HCT116 (cell line): ENCODE data around the gene SNX20.

Source experiments
- EGR1 ChIP-seq: IDR thresholded peaks from 2 replicates; pipeline ENCODE4 v1.6.1; 2012; ENCODE audit warnings: low read depth
- EZH2 ChIP-seq: fragments of 200-600 bp; sonication (generic); IDR thresholded peaks from 2 replicates; pipeline ENCODE4 v1.6.1; 2017; ENCODE audit warnings: antibody characterized with exemption, mixed run types
- EZH2phosphoT487 ChIP-seq: fragments of 200-600 bp; IDR thresholded peaks from 2 replicates; pipeline ENCODE4 v1.6.1; 2018; ENCODE audit warnings: antibody characterized with exemption, borderline replicate concordance
- JUND ChIP-seq: IDR thresholded peaks from 2 replicates; pipeline ENCODE4 v1.6.1; 2012
- MAX ChIP-seq: IDR thresholded peaks from 2 replicates; pipeline ENCODE4 v1.6.1; 2012
- POLR2A ChIP-seq: IDR thresholded peaks from 2 replicates; pipeline ENCODE4 v1.7.0; 2011; ENCODE audit warnings: borderline replicate concordance; ENCODE audit not compliant: insufficient read depth, insufficient read length; ENCODE audit errors: extremely low read depth
- POLR2AphosphoS5 ChIP-seq: IDR thresholded peaks from 2 replicates; pipeline ENCODE4 v1.6.1; 2011; ENCODE audit warnings: mild to moderate bottlenecking, low read depth, low read length, moderate library complexity
- RAD21 ChIP-seq: IDR thresholded peaks from 2 replicates; pipeline ENCODE4 v1.6.1; 2012; ENCODE audit warnings: low read depth, mild to moderate bottlenecking
- SIN3A ChIP-seq: IDR thresholded peaks from 2 replicates; pipeline ENCODE4 v1.6.1; 2012; ENCODE audit warnings: low read depth
- TCF7L2 ChIP-seq: IDR thresholded peaks from 2 replicates; pipeline ENCODE4 v1.7.0; 2011; ENCODE audit warnings: borderline replicate concordance, inconsistent platforms; ENCODE audit not compliant: insufficient read depth, insufficient read length; ENCODE audit errors: extremely low read depth
- YY1 ChIP-seq: IDR thresholded peaks from 2 replicates; pipeline ENCODE4 v1.6.1; 2011; ENCODE audit warnings: low read length, low read depth, moderate library complexity, mild to moderate bottlenecking; ENCODE audit not compliant: insufficient replicate concordance; ENCODE audit errors: extremely low read depth
- TF ChIP-seq, protein P1 (sequence below), 3 experiments: fragments of 200-600 bp in 1 of 3; sonication (generic) in 1 of 3; IDR thresholded peaks in 2 of 3; conservative IDR thresholded peaks in 1 of 3; 2 replicates each; pipeline ENCODE4 v1.5.1; 2012 to 2017; ENCODE audit warnings: low read depth in 2 of 3, low read length in 2 of 3, antibody characterized with exemption in 1 of 3, borderline replicate concordance in 1 of 3, control low read depth in 1 of 3, mild to moderate bottlenecking in 1 of 3, mixed read lengths in 1 of 3, mixed run types in 1 of 3, moderate library complexity in 1 of 3; ENCODE audit not compliant: insufficient read depth in 1 of 3
- TF ChIP-seq, protein P2 (sequence below): IDR thresholded peaks from 2 replicates; pipeline ENCODE4 v1.6.1; 2011; ENCODE audit warnings: mild to moderate bottlenecking, low read length, moderate library complexity; ENCODE audit not compliant: insufficient replicate concordance; ENCODE audit errors: extremely low read depth
- TF ChIP-seq, protein P3 (sequence below): IDR thresholded peaks from 2 replicates; pipeline ENCODE4 v1.6.1; 2012

- no peak for TF ChIP-seq POLR2A
- TF ChIP-seq JUND, result no peak
- TF ChIP-seq, protein P1, sequence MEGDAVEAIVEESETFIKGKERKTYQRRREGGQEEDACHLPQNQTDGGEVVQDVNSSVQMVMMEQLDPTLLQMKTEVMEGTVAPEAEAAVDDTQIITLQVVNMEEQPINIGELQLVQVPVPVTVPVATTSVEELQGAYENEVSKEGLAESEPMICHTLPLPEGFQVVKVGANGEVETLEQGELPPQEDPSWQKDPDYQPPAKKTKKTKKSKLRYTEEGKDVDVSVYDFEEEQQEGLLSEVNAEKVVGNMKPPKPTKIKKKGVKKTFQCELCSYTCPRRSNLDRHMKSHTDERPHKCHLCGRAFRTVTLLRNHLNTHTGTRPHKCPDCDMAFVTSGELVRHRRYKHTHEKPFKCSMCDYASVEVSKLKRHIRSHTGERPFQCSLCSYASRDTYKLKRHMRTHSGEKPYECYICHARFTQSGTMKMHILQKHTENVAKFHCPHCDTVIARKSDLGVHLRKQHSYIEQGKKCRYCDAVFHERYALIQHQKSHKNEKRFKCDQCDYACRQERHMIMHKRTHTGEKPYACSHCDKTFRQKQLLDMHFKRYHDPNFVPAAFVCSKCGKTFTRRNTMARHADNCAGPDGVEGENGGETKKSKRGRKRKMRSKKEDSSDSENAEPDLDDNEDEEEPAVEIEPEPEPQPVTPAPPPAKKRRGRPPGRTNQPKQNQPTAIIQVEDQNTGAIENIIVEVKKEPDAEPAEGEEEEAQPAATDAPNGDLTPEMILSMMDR (IDR thresholded peaks at IDR 0.05 in 2 of 3, conservative IDR thresholded peaks at IDR 0.05 in 1 of 3; ENCODE audit: borderline replicate concordance in 1 of 3, insufficient read depth in 1 of 3, low read depth in 2 of 3, low read length in 2 of 3), result no peak
- TF ChIP-seq POLR2AphosphoS5, result no peak
- no peak for TF ChIP-seq SIN3A
- TF ChIP-seq, protein P2, sequence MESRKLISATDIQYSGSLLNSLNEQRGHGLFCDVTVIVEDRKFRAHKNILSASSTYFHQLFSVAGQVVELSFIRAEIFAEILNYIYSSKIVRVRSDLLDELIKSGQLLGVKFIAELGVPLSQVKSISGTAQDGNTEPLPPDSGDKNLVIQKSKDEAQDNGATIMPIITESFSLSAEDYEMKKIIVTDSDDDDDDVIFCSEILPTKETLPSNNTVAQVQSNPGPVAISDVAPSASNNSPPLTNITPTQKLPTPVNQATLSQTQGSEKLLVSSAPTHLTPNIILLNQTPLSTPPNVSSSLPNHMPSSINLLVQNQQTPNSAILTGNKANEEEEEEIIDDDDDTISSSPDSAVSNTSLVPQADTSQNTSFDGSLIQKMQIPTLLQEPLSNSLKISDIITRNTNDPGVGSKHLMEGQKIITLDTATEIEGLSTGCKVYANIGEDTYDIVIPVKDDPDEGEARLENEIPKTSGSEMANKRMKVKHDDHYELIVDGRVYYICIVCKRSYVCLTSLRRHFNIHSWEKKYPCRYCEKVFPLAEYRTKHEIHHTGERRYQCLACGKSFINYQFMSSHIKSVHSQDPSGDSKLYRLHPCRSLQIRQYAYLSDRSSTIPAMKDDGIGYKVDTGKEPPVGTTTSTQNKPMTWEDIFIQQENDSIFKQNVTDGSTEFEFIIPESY, result no peak
- TF ChIP-seq YY1, result no peak
- TF ChIP-seq, protein P3, sequence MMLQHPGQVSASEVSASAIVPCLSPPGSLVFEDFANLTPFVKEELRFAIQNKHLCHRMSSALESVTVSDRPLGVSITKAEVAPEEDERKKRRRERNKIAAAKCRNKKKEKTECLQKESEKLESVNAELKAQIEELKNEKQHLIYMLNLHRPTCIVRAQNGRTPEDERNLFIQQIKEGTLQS, result no peak
- no peak for TF ChIP-seq TCF7L2
- no peak for TF ChIP-seq RAD21
- no peak for TF ChIP-seq EZH2
- no peak for TF ChIP-seq EZH2phosphoT487
- TF ChIP-seq MAX, result no peak
- no peak for TF ChIP-seq EGR1
These were observed 18.4 kb upstream of the SNX20 start for GRCh38 chr16:50699326-50700159.
